Activated naive CD4-positive, alpha-beta T cell treated with Interleukin-2 at 50 U/mL for 16 hours (primary cell): ENCODE measurements around the gene PIGP.
"Not testable (repeated sequence)": the region's sequence is repeated elsewhere in the genome, so short reads cannot be mapped to it uniquely, and the experiment has no call there.

Experiments used
- DNase-seq: peaks from one replicate; pipeline ENCODE4 v3.0.0-alpha.2; 2020

PIGP gene

DNA sequence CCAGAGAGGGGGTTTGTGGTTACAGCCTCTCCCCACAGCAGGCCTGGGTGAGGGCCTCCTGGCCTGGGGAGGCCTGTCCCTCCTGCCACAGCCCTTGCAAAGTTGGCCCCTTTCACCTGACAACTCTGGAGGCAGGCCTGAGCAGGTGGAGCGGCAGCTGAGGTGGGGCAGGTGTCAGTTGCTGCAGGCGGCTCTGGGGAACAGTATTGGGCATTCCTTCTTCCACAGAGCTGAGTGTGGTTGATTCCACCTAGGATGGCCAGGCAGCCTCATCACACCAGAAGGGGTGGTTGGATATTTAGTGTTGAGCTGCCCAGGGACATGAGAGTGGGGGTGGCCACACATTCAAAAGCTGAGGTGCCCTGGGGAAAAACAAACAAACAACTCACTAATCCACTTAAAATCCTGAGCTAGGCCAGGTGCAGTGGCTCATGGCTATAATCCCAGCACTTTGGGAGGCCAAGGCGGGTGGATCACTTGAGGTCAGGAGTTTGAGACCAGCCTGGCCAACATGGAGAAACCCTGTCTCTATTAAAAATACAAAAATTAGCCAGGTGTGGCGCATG is 31.1 kb downstream of the PIGP start:
- DNase-seq = no peak

DNA sequence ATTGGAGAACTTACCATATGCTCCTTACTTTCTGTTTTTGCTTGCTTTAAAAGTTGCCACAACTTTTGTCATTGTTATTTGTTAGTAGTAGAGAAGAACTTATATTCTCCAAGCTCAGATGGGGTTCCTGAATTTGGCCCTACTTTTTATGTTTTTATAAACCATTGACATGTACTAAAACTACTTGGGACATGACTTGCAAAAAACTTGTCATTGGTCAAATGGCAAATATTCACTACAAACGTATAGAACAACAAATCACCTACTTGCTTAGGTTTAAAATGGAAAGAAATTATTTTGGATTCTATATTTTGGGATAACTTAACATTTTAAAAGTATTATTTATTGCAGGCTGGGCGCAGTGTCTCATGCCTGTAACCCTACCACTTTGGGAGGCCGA is 32.7 kb downstream of the PIGP start:
- no peak for DNase-seq

DNA sequence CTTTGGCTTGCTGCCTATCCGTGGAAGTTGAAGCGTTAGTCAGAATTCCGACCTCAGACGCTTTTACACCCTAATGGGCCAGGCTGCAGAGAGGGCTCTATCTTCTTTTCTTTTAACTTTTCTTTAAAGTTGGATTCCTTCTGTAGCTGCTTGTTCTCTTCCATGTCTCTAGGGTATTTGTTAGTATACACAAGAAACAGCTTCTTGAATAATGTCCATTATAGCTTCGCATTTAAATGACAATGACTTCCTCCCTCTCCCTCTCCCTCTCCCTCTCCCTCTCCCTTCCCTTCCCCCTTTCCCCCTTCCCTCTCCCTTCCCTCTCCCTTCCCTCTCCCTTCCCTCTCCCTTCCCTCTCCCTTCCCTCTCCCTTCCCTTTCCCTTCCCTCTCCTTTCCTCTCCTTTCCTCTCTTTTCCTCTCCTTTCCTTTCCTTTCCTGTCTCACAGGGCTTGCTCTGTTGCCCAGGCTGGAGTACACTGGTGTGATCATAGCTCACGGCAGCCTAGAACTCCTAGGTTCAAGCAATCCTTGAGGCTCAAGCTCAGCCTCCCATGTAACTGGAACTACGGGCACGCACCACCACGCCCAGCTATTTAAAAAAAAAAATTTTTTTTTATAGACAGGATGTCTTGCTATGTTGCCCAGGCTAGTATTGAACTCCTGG is 33.3 kb downstream of the PIGP start:
- DNase-seq = no peak

DNA sequence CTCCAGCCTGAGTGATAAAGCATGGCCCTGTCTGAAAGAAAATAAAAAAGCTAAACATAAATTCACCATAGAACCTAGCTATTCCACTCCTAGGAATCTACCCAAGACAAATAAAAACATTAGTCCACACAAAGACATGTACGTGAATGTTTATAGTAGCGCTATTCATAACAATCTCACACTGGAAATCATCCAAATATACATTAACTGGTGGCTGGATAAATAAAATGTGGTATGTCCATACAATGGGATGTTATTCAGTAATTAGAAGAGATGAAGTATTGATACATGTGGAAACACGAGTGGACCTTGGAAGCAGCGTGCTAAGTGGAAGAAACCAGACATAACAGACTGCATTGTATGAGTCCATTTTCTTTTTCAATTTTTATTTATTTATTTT is 36.7 kb downstream of the PIGP start:
- no peak for DNase-seq

DNA sequence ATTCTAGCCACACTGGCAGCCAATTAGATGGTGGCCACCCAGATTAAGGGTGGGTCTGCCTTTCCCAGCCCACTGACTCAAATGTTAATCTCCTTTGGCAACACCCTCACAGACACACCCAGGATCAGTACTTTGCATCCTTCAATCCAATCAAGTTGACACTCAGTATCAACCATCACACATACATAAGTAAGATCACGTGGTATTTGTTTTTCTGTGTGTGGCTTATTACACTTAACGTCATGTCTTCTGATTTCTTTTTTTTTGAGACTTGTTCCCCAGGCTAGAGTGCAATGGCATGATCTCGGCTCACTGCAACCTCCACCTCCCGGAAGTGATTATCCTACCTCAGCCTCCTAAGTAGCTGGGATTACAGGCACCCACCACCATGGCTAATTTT is 38.5 kb downstream of the PIGP start:
- not testable (repeated sequence) for DNase-seq

DNA sequence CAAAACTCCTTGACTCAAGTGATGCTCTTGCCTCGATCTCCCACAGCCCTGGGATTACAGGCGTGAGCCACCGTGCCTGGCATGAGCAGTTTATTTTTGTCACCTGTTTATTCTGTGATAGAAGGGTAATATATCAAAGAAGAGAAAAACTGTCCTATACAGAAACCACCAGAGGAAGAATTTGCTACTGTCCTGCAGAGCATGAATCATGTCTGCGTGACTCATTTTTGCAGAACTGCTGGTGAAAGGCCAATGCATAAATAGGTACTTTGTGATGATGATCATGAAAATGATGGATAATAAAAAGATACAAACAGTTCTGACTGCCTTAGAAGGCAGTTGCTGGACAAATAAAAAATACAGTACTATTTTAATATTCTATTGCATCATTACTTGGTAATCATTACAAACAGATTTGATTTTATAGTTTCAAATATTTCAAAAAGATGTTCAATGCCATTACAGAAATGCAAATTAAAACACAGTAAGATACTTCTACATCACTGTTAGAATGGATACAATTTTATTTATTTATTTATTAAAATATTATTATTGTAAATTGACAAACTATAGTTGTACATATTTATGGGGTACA is 39.9 kb downstream of the PIGP start:
- DNase-seq = no peak

DNA sequence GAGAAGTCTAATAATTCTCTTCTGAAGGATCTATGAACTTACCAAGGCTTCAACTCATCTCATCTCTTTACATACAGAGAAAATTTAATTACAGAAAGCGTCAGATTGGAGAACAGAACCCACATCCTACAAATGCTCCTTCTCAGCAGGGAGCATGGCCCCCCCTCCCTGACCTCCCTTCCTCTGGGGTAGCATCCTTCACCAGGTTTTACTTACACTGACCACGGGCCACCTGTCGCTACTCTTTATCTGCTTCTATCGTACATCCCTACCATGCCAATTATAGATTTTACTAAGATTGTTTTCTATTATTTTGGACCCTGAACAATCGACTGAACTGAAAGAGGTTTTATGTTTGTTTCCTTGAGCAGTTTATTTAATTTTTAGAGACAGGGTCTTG is 40.6 kb downstream of the PIGP start:
- DNase-seq = no peak

DNA sequence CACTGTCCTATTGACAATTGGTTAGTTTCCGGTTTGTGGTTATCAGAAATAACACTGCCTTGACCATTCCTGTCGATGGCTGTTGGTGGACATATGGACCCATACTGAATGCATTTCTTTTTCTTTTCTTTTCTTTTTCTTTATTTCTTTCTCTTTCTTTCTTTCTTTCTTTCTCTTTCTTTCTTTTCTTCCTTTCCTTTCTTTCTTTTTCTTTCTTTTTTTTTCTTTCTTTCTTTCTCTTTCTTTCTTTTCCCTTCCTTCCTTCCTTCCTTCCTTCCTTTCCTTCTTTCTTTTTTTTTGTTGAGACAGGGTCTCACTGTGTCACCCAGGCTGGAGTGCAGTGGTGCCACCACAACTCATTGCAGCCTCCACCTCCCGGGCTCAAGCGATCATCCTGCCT is 42.0 kb downstream of the PIGP start:
- no peak for DNase-seq

DNA sequence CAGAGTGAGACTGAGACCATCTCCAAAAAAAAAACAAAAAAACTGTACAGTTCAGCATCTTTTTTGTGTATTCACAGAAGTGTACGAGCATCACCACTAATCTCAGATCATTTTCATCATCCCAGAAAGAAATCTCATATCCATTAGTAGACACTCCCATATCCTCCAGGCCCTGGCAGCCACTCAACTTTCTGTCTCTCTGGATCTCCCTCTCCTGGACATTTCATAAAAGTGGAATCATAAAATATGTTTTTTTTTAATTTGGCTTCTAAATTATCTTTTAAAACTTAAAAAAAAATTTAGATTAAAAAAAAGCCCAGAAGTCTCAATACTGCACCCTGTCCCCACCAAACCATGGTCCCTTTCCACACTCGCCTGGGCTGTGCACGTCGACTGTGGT is 44.3 kb downstream of the PIGP start:
- DNase-seq = no peak

DNA sequence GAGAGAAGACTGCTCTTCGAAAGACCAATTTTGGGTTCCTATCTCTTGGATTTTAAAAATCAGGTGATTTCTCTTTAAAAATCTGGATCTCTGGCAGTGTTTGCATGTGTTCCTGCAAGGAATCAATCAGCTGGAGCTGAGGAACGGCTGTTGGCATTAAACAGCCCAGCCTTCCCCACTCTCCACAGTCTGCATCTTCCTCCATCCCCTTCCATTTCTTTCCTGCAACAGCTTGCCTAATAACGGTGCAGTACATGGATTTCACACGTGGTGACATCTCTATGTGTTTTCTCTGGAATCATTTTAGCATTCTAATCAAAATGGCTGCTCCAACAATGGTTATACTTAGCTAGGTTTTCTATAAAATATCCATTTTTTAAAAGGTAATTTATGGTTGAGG is 46.4 kb downstream of the PIGP start:
- no peak for DNase-seq

DNA sequence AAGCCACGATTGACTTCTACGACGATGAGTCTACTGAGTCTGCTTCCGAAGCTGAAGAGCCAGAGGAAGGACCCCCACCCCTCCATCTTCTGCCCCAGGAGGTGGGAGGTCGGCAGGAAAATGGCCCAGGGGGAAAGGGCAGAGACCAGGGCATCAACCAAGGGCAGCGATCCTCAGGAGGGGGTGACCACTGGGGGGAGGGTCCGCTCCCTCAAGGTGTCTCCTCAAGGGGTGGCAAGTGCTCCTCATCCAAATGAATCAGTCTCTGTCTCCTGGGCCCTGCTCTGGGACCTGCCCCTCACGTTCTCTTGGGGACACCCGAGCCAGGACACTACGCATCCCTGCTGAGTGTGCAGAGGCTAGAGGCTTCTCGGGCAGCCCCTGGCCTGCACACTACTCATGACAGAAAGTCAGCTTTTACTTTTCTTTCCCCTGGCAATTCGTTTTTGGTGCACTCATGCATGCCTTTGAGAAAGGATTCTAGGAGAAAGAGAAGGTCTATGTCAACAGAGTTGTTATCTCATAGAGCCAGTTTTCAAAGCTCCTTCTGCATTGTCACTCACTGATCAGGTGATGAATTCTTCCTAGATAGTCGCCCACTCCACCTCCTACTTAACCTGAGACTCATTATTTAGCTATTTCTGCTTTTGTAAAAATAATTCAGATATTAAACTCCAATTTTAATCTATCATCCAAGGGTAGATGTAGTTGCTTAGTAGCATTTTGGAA is 54.8 kb downstream of the PIGP start:
- DNase-seq = no peak
